Measurements from ENCODE around the gene FOXN4.
A peak's percentile ranks its signal among the peaks of the same experiment; 100 is the strongest.

Gene FOXN4

DNA sequence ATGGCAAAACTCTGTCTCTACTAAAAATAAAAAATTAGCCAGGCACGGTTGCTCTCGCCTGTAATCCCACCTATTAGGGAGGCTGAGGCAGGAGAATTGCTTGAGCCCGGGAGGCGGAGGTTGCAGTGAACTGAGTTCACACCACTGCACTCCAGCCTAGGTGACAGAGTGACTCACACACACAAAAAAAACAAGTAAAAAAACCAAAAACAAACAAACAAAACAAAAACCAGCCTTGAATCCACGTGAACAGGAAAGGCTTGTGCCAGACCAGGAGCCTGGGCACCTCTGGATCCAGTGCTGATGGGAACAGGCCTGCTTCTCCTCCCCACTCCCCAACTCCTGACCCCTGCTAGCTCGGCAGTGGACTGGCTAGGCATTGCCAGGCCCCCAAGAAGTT, 3.5 kb downstream of the FOXN4 start:
- no peak for DNase-seq (ENCODE audit: low spot score)

GRCh38 chr12:109304485-109304884, 4.6 kb downstream of the FOXN4 start:
- DNase-seq (ENCODE audit: low spot score): no peak

- DNase-seq (ENCODE audit: low spot score): no peak
Observed at GRCh38 chr12:109302770-109303169, 6.3 kb downstream of the FOXN4 start.

- no peak for DNase-seq (ENCODE audit: low spot score)
Observed at GRCh38 chr12:109302358-109302757, 6.7 kb downstream of the FOXN4 start.

- no peak for DNase-seq (ENCODE audit: low spot score)
Observed at GRCh38 chr12:109301643-109302168, 7.4 kb downstream of the FOXN4 start.

- DNase-seq (ENCODE audit: low spot score): no peak
Observed at GRCh38 chr12:109299849-109300248, 9.2 kb downstream of the FOXN4 start.

DNA sequence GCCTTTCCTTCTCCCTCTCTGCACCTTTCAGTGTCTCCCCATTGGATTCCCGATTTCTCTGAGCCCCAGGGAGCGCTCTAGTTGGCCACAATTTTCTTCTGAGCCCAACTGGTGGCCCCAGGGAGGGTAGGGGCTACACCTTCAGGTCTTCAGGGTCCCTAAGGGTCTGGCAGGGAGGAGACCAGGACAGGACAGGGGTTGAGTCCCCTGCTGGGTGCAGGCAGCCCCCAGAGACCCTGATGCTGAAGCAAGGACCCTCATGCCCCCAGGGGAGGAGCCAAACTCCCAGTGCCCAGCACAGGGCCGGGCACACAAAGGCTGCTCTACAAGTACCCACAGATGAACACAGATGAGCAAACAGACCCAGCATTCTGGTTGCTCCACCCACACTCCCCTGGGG, 12.7 kb downstream of the FOXN4 start:
- no peak for DNase-seq (ENCODE audit: low spot score)

- DNase-seq (ENCODE audit: low spot score): no peak
Observed at GRCh38 chr12:109295764-109296425, 13.2 kb downstream of the FOXN4 start.

DNA sequence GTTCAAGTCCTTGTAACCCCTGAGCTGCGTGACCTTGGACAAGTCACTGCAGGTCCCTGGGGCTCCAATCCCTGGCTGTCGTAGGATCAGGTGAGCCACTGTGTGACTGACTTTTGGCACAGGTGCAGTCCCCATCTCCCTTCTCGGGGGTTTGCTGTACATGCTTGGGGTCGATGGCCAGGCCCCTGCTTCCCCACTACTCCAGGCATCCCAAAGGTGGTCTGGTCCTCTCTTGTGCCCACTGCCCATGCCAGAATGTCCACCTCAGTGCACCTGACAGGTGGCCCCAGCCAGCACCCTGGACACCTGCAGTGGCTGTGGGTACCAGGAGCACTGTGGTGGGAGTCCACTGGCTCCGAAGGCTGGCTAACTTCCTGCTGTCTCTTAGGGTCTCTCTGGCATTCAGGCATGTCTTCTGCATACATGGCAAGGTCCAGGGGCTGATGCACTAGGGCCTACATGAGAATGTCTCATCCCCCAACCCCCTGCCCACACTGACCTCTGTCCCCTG, 14.7 kb downstream of the FOXN4 start:
- DNase-seq (ENCODE audit: low spot score): no peak

- no peak for DNase-seq (ENCODE audit: low spot score)
Observed at GRCh38 chr12:109293106-109293505, 16.0 kb downstream of the FOXN4 start.

DNA sequence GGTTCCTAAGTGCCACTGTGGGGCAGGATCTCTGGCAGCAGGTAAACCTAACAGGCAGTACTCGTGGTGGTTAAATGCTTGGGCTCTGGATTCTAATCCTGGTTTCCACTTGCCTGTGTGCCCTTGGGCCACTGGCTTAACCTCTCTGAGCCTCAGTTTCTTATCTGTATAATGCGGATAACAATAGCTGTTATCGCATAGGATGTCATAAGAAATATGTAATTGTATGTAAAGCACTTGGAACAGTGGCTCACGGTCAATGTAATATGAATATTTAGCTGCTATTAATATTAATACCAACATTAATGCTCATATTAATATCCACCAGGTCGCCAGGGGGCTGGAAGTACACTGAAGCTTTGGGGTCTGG, 16.8 kb downstream of the FOXN4 start:
- no peak for DNase-seq (ENCODE audit: low spot score)

DNA sequence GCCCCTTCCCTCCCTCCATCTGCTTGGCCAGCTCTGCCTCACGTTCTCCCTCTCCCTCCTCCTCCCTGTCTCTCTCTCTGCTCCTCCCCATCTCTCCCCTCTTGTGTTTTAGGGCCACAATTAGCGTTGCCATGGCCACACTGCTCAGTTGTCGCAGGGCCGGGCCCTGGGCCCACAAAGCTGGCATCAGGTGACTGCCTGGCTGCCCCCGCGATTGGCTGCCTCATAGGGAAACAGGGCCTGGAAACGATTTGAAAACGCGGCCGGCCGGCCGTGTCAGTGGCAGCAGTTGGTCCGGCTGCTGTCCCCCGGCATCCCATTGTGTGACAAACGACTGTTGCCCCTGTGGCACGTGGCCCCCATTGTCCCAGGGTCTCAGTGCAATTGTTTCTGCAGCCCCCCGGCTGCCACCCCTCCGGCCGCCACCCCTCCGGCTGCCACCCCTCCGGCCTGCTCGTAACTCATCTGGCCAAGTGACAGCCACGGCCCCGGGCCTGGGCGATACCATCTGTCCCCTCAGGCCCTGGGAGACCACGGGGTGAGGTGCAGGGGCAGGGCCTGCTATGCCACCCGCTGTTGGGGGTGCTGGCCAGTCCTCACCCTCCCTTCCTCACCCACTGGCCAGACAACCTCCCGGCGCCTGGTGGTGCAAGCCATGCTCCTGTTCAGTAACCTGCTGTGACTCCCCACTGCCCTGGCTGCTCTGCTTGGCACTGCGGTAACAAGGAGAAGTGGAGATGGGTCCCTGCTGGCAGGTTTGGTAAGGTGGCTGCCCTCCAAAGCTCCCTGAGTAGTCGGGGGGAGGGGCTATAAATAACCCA, 17.4 kb downstream of the FOXN4 start:
- DNase-seq (ENCODE audit: low spot score): peak; percentile 77

GRCh38 chr12:109291117-109291516, 18.0 kb downstream of the FOXN4 start:
- DNase-seq (ENCODE audit: low spot score): no peak

- no peak for DNase-seq (ENCODE audit: low spot score)
Observed at GRCh38 chr12:109290061-109290460, 19.0 kb downstream of the FOXN4 start.

DNA sequence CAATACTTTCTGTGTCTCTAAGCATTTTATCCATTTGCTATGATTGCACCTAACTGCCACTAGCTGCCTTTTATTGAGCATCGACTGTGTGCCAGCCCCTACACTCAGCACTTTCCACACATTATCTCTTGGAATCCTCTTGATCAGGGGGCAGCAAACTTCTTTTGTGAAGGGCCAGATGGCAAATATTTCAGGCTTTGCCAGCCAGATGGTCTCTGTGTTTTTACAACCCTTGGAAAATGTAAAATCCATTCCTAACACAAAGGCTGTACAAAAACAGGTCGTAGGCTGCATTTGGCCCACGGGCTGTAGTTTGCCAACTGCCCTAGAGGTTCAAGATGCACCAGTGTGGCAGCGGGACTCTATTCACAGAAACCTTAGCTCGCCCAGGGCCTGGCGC, 19.5 kb downstream of the FOXN4 start:
- no peak for DNase-seq (ENCODE audit: low spot score)

DNA sequence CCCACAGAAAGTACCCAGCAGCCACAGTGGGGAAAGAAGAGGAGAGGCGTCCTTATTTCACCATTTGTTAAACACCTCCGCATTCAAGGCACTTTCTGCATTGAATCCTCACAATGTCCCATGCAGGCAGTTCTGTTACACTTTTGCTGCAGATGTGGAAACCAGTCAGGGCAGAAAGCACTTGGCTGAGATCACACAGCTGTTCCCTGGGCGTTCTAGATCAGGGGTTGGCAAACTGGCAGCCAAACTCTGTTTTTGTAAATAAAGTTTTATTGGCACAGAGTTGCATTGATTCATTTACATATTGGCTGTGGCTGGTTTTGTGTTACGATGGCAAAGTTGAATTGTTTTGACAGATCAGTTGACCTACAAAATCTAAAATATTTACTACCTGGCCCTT, 20.1 kb downstream of the FOXN4 start:
- no peak for DNase-seq (ENCODE audit: low spot score)

- DNase-seq (ENCODE audit: low spot score): no peak
Observed at GRCh38 chr12:109288571-109288970, 20.5 kb downstream of the FOXN4 start.

DNA sequence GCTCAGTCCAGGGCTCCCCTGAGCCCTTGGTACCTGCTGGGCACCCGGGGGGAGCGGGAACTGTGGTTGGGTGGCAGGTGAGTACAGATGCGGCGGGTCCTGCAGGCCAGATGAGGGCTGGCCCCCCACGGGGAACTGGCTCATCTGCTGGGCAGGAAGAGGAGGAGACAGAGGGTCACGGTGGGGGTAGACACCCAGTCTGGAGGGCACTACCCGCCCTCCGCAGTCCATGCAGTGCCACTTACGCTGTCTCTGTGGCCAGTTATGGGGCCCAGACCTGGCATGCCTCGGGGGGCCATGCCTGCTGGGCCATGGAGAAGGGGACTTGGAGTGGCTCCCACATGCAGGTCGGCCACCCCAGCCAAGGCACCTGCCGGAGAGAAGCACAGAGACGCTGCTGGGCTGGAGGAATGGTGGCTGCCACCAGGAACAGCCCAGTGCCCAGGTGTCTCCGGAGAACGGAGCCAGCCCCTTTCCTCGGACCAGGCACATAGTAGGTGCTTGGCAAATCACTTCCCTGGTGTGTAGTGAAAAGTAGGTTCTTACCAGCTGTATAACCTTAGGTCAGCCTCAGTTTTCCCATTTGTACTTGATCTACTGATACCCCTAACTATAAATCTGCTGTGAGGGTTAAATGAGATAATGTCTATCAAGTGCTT, 21.1 kb downstream of the FOXN4 start:
- DNase-seq (ENCODE audit: low spot score): no peak

GRCh38 chr12:109287181-109287580, 21.9 kb downstream of the FOXN4 start:
- DNase-seq (ENCODE audit: low spot score): no peak

- DNase-seq (ENCODE audit: low spot score): no peak
Observed at GRCh38 chr12:109286652-109287051, 22.4 kb downstream of the FOXN4 start.

DNA sequence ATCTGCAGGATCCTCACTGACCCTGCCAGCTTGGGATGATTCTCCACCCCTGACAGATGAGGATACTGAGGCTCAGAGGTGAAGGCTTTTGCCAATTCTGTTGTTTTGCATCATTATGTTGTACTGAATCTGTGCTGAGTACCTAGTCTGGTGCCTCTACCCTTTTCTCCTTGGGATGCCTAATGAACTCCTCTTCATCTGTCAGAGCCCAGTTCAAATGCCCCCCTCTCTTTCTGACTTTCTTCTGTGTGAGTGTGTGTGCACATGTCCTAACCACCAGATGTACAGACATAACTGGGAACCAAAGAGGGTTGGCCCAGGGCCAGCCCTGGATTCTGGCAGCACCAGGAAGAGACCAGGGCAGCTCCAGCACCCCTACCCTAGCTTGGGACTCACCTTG, 22.8 kb downstream of the FOXN4 start:
- no peak for DNase-seq (ENCODE audit: low spot score)

DNA sequence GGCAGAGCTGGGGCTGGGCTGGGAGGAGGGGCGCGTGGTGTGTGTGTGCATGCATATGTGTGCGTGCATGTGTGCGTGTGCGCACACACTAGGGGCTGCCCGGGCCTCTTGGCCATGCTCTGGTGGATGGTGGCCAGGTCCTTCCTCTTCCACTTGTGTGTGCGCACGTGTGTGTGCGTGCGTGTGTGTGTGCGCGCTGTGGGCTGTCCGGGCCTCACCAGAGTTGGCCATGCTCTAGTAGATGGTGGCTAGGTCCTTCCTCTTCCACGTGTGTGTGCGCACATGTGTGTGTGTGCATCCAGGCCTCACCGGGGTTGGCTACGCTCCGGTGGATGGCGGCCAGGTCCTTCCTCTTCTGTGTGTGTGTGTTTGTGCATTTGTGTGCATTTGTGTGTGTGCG, 24.7 kb downstream of the FOXN4 start:
- DNase-seq (ENCODE audit: low spot score): no peak

DNA sequence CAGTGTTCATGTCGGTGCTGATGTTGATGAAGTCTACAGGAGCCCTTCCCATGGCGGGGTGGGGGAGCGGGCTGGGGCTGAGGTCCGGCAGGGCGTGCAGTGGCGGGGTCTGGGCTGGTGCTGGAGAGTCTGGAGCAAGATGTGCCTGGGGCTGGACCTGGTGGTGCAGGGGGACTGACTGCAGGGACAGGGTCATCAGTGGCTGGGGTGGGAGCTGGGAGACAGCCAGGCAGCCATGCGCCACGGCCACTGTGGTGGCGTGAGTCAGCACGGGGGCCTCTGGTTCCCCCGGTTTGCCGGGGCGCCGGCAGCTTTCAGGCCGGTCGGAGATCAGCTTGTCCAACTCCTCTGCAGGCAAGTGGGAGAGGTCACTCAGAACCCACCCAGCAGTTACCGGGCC, 27.6 kb downstream of the FOXN4 start:
- no peak for DNase-seq (ENCODE audit: low spot score)

Measured in AG20443 (cell line).